ENCODE measurements around the gene CCDC81.

The CCDC81 gene

GRCh38 chr11:86469491-86470388, 95.1 kb downstream of the CCDC81 start:
- DNase-seq = no peak

Data from NCI-H345 (cell line).